GM18867 (cell line): ENCODE data around the gene HOXA13.

ENCODE experiments used
- ATAC-seq: cut with Tn5 transposase; IDR thresholded peaks from one replicate; pipeline ENCODE4 v1.9.1; 2021; ENCODE audit warnings: mild to moderate bottlenecking, moderate library complexity; ENCODE audit not compliant: unreplicated experiment

HOXA13 gene

DNA sequence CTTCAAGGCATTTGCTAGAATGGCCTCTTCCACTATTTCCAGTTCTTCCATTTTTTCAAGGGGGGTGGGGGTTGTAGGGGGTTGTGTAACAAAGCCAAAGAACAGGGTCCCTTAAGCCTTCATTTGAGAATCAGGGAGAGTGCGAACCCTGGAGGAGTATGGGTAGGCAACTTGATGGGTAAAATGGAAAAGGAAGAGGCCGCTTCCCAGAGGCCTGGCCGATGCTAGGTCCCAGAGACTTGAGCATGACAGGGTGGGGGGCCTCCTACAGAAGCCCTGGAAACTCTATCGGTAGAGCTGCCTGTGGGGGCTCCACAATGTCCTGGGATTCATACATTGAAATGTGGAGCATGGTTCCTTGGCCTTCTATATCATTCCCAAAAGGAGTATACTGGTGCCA, 9.1 kb upstream of the HOXA13 start:
- ATAC-seq: no peak

DNA sequence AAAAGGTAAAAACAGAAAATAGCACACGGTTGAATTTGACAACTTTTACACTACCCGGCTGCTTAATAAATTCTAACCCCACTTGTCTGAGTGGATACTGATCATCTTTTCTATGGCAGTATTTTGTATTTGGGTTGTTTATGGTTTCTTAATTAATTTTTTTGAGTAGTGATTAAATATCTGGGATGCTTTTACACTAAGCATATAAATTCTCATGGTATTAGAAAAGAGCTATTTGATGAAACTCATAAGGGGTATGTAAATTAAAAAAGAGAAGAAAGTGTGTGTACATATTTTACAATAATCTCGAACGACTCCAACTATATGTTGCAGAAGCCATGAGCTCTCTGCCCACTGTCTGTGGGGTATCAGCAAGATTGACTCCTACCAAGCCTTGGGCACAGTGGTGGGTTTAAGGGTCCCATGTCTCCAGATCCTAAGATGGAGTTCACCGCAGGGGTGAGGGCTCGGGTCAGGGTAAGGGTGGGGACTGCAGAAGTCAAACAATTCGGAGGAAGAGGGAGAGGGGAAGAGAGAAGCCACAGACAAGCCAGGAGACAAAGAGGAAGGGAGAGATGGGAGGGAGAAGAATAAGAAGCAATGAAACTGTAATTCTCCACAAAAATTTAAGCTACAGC, 7.6 kb upstream of the HOXA13 start:
- ATAC-seq: no peak

- no peak for ATAC-seq
Measured at GRCh38 chr7:27205325-27206280, 5.7 kb upstream of the HOXA13 start.

- no peak for ATAC-seq
Measured at GRCh38 chr7:27204851-27205322, 5.0 kb upstream of the HOXA13 start.

DNA sequence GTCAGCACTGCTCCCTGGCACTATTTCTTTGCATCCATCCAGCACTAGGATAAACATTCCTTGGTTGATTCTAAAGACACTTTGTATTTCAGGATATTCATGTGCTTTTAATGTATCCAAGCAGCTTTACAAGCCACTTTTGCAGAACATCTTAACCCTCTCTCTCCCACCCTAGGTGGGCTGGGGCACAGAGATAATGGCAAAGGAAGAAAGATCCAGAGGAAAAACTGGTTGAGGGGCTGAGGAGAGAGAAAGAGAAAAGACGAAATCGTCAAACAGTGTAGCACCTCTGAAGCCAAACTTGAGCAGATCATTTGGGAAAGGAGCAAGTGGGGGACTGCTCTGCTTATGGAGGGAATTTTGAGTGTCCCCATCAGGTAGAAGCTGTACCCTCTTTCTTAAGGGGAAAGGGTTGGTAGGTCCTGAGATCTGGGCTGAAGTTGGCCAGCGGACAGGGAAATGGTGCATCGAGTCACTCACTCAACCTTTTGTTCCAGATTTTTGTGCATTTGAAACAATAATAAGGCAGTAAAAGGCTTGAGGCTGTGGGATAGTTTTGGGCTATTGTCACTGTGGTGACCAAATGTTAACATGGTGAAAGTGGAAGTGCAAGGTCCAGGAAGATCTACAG, 4.2 kb upstream of the HOXA13 start:
- ATAC-seq: no peak

DNA sequence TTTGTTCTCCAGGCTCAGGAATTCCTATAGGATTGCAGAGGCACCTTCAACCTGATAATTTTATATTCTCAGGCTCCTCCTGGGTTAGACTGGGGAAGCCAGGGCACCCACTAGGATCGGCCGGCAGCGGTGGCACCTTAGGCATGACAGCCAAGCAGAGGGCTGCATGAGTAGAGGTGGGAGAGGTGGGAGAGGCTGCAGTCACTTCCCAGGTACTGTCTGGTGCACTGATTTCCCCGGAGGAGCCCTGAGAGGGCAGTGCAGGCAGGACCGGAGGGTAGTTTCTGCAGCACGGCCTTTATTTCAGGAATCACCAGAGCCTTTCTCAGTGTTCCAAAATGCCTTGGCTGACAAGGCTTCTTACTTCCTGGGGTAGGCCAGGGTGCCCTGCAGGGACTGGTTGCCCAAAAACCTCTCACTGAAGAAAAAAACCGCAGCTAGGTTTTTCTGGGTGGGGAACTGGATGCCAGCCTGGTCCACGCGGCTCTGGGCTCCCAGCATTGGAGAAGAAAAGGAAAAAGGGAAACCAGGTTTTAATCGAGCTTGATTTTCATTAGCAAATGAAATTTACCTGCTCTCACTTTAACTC, 3.6 kb upstream of the HOXA13 start:
- ATAC-seq: no peak

DNA sequence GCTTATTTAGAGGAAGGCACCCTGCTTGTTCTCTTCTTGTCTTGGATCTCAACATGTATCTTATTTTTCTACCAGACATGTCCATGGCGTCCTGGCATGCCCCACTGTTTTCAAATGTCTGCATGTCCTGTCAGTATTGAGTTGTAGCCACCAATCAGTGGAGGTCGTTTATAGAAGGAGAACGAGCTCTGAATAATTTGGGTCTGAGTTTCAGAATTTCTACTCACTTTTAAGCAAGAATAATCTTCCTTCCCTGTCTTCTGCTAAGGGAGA, 2.9 kb upstream of the HOXA13 start:
- no peak for ATAC-seq

DNA sequence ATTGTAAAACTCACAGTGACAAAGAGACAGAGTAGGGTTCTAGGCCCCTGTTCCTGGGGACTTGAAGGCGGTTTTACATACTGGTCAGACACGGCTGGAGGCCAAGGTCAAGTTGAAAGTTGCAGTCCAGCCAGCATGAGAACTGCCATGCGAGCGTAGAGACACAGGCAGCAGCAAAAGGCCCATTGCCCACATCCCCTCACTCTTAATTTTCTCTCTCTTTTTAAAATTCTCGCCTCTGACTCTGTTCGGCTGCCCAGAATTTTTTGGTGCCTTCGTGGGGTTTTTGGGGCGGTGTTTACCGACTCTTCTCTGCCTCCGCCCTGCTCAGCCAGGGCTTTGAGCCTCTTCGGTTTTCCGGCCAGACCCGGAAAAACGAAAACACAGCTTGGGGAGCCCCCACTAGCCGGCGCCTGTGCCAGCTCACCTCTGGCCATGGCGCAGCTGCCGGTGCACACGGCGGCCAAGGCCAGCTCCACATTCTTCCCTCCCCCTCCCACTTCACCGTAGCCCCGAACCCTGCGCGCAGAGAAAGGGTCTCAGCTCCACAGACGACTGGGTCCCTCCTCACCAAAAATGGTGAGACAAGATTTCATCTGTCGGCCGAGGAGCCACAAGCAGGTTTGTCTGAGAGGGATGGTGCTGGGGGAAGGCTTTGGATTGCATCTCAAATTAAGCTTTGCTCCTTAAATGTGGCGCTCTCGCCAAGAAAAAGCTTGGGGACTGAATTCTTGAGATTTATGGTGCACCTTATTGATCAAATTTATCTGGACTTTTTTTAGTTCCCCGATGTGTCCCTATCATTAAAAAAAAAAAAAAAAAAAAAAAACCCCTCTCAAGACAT, 2.3 kb upstream of the HOXA13 start:
- no peak for ATAC-seq

GRCh38 chr7:27201580-27202017, 1.7 kb upstream of the HOXA13 start:
- ATAC-seq: no peak

- no peak for ATAC-seq
Measured at GRCh38 chr7:27200761-27201579, 1.1 kb upstream of the HOXA13 start.

DNA sequence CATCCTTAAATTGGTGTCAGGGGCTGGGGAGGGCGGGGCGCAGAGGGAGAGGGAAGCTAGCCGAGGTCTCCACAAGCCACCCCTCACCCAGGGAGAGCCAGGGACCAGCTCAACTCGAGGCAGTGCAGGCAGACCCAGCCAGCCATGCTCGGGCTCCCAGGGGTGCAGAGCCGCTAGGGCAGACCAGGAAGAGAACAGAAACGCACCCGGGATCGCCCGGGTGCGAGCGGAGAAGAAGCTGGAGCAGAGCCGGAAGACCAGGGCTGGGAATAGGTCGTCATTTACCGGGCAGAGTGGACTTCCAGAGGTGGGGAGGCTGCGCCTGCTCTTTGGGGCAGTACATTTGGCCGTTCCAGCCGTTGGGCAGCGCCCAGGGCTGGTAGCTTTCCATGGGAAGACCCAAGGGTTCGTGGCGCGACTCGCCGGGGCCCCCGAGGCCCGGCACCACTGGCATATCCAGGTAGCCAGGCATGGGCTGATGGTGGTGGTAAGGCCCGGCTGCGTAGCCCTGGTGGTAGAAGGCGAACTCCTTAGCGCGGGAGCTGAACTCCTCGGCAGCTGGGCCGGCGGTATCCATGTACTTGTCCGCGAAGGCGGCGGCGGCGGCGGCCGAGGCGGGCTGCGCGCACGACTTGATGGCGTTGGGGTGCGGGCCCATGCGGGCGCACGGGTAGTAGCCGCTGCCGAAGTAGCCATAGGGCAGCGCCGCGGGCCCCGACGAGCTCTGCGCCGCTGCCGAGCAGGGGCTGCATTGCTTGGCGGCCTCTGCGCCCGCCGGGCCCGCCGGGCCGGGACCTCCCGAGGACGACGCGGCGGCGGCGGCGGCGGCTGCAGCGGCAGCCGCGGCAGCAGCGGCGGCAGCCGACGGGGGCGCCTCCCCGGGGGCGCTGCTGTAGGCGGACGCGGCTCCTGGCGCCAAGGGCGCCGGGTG, 755 bp downstream of the HOXA13 start:
- ATAC-seq: peak; percentile 13

DNA sequence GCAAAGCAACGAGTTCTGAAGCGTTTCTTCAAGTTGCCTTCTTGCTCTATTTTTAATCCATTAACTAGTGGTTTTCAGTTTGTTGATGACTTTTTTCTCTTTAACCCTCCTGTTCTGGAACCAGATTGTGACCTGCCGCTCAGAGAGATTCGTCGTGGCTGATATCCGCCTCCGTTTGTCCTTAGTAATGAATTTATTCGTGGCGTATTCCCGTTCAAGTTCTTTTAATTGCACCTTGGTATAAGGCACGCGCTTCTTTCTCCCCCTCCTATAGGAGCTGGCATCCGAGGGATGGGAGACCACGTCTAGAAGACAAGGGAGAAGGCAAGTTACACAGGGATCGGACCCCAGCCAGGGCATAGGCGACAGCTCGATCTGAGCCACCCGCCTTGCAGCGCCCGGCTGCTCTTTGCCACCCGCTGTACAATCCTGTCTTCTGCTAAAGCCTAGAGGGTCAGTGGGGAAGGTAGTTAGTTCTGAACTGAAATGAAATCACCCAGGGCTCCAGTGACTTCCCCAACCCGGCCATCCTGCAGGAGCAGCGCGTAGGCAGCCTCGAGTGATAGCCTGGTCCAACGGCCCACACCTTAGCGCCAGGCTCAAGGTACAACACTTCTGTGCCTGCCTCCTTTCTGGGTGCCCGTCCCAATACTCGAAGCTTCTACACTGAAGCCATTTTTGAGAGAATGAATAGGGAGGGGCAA, 1.6 kb downstream of the HOXA13 start:
- ATAC-seq: no peak

DNA sequence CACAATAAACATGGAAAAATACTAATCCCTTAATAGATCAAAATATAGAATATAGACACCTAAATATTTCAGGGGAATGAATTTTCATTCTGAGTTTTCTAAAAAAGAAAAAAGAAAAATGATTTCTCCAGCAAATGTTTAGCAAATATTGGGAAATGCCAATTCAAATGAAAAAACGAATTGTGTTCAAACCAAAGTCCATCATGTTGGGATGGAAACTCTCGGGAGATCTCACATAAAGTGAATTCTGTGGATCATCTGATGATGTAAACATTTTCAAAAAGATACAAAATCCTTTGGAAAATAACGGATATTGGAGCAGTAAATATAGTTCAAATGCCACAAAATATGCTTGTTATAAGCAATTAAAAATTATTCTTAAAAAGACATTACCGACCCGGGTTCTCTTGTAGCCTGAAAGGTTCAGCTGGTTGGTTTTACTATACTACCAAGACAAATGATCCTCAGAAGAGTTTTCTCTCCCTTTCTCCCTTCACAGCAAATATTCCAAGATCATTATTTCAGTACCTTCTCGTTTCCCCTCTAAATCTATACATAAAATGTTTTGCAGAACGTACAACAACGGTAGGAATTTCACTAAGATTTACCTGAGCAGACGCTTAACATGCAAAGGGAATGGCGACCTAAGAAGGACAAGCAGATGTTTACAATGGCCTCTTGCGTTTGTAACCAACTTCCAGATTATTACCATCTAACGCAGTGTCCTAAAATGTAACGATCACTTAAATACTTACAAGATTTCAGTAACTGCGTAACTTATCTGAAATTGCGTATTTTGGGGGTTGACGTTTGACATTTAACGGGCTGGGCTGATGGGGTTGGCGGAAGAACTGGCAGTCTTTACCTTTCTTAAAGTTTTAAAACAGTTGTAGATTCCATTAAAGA, 2.5 kb downstream of the HOXA13 start:
- no peak for ATAC-seq

- ATAC-seq: no peak
Measured at GRCh38 chr7:27196287-27196767, 3.6 kb downstream of the HOXA13 start.

DNA sequence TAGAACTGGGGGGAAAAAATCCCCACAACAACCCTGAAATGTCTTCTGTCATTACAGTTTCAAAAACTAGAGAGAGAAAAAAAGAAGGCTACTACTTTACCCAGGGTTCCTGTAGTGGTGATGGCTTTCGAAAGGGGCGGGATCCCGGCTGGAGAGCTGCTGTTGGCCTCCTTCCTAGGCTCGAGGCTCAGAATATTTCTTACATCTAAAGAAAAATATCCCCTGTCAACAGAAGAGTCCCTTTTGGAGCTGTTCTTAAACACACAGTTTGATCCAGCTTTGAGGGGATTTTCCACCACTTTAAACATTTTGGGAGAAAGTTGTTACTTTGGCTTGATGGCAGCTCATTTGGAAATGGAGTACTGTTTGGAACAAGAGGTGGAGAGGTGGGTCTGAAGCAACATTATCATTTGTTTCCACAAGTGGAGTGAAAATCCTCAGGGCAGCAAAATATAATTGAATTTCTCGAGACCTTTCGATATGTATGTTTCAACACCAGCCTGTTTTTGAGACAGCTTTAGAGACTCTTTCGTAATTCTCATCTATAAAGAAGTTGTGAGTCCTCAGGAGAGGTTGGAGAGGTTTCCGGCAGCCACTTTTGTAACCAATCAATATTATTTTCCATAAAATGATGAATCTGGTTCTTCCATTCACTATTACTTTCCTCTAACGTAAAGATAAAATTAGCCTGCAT, 5.1 kb downstream of the HOXA13 start:
- no peak for ATAC-seq

DNA sequence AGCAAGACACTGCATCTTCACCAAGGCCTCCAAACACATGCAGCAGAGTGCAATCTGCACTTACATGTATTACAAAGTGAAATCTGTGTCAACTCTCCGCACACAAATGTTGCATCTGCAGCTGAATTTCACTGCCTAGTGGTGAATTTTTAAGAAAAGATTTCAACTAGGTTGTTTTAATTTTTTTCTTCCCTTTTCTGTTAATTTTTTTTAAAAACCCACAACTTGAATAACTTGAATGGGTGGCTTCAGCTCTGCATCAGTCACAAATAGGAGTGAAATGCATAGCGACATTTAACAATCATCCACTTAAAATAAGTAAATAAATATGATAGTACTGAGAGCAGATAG, 5.9 kb downstream of the HOXA13 start:
- ATAC-seq: no peak
